ENCODE measurements around the gene SH3GLB1. TPM values are rescaled to one million over a fixed set of nuclear protein-coding genes. Genes with fewer than 3 reads are reported as not detected.

The SH3GLB1 gene
- total RNA-seq, 1 experiment from 2014 or later: 42.4 TPM

GRCh38 chr1:86776108-86776507 lies 71.7 kb downstream of the SH3GLB1 start:
- H3K27me3 ChIP-seq (ENCODE audit: insufficient read depth, low read length): no peaks in the 10 kb centered on the region
- H3K79me2 ChIP-seq (ENCODE audit: insufficient read depth, low read length): no peaks in the 10 kb centered on the region
- no peak overlapping the region for H3K27ac ChIP-seq (ENCODE audit: low read depth, low read length)
- peaks cover 17 to 28% of the 10 kb centered on the region in 2 experiments for H3K4me1 ChIP-seq (ENCODE audit: control insufficient read depth in 1 of 2, insufficient read depth in 2 of 2, low read length in 2 of 2)
- no peaks in the 10 kb centered on the region for H3K9me2 ChIP-seq (ENCODE audit: insufficient read depth)
- no TSS peak for BruUV-seq (replicated peaks)
- no peak overlapping the region for H3K4me2 ChIP-seq (ENCODE audit: low read length)
- ATAC-seq: no peak
- ChIA-PET POLR2A (no interaction called here), CTCF (interaction anchor here (1.0 to 1.4 kb wide), 2 partner anchors 58 to 72 kb away, joined by 3 read pairs; partner anchors contain the start of gene SH3GLB1), RAD21 (ENCODE audit: low non-redundant PET in 1 of 2, low total read pairs in 2 of 2, uncharacterized antibody in 2 of 2, unreplicated experiment in 2 of 2) (no interaction called here)
- no peak overlapping the region for H2AFZ ChIP-seq (ENCODE audit: low read depth, low read length, poor library complexity, severe bottlenecking)
- H3K36me3 ChIP-seq (ENCODE audit: control insufficient read depth in 1 of 2, insufficient read depth in 2 of 2, low read length in 2 of 2): no peaks in the 10 kb centered on the region
- H3K9me3 ChIP-seq (ENCODE audit: control insufficient read depth in 1 of 2, insufficient read depth in 1 of 2, low read depth in 1 of 2, low read length in 2 of 2): no peaks in the 10 kb centered on the region
- no peak overlapping the region for H3K4me3 ChIP-seq (replicated peaks in 1 of 2; ENCODE audit: low read depth in 1 of 2, low read length in 2 of 2)
- intact Hi-C loops (cut with micrococcal nuclease): no loop called here
- DNase-seq (ENCODE audit: low read depth, low spot score): no peak
- H3K9ac ChIP-seq (ENCODE audit: low read length): no peak overlapping the region
- TF ChIP-seq, protein P1, sequence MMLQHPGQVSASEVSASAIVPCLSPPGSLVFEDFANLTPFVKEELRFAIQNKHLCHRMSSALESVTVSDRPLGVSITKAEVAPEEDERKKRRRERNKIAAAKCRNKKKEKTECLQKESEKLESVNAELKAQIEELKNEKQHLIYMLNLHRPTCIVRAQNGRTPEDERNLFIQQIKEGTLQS (IDR thresholded peaks at IDR 0.05): no peak
- TF ChIP-seq SRF (IDR thresholded peaks at IDR 0.05; ENCODE audit: low read depth) (no peak), RAD21 (IDR thresholded peaks at IDR 0.05; ENCODE audit: low read depth) (no peak), POLR2AphosphoS5 (IDR thresholded peaks at IDR 0.05; ENCODE audit: low read depth, low read length) (no peak), FOSL1 (IDR thresholded peaks at IDR 0.05; ENCODE audit: low read depth) (no peak), SIN3A (IDR thresholded peaks at IDR 0.05; ENCODE audit: low read depth) (no peak), CBX3 (IDR thresholded peaks at IDR 0.05; ENCODE audit: low read depth) (no peak)
- TF ChIP-seq, protein P2, sequence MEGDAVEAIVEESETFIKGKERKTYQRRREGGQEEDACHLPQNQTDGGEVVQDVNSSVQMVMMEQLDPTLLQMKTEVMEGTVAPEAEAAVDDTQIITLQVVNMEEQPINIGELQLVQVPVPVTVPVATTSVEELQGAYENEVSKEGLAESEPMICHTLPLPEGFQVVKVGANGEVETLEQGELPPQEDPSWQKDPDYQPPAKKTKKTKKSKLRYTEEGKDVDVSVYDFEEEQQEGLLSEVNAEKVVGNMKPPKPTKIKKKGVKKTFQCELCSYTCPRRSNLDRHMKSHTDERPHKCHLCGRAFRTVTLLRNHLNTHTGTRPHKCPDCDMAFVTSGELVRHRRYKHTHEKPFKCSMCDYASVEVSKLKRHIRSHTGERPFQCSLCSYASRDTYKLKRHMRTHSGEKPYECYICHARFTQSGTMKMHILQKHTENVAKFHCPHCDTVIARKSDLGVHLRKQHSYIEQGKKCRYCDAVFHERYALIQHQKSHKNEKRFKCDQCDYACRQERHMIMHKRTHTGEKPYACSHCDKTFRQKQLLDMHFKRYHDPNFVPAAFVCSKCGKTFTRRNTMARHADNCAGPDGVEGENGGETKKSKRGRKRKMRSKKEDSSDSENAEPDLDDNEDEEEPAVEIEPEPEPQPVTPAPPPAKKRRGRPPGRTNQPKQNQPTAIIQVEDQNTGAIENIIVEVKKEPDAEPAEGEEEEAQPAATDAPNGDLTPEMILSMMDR (IDR thresholded peaks at IDR 0.05 in 2 of 3, conservative IDR thresholded peaks at IDR 0.05 in 1 of 3; ENCODE audit: borderline replicate concordance in 1 of 3, insufficient read depth in 1 of 3, low read depth in 2 of 3, low read length in 2 of 3): no peak
- no peaks in the 10 kb centered on the region for H4K20me1 ChIP-seq (ENCODE audit: insufficient read depth)
